LHCN-M2 (cell line): ENCODE results near the gene FRMD4A. TPM values are rescaled to one million over a fixed set of nuclear protein-coding genes. Genes with fewer than 3 reads are reported as not detected.

ENCODE experiments used
- DNase-seq: peaks from one replicate; pipeline ENCODE4 v3.0.0-alpha.2; 2012; ENCODE audit warnings: low read depth
- total RNA-seq: library from RNA; depleted of rRNA; stranded (reverse); fragments of >200 nt; gene quantifications from 2 replicates; pipeline ENCODE4 v1.2.3, GENCODE V29; 2014

FRMD4A gene
- total RNA-seq, 1 experiment from 2014 or later, result 34.8 TPM

- DNase-seq, result no peak
Measured at GRCh38 chr10:14294347-14295059, 36.2 kb downstream of the FRMD4A start.

DNA sequence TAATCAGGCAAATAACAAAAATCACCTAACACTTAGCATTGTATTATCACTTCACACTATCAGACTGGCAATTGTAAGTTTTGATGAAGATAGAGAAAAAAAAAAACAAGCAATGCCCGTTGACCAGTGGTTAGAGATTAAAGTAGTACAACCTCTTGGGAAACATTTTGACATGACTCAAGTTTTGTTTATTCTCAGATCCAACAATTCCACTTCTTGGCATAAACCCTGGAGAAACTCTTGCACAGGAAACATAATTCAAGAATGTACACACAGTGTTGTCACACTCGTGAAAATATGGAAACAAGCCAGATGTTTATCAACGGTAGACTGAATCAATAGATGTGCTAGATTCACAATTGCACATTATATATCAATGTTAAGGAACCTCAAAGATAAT, 37.2 kb downstream of the FRMD4A start:
- DNase-seq, result peak; percentile 51

DNA sequence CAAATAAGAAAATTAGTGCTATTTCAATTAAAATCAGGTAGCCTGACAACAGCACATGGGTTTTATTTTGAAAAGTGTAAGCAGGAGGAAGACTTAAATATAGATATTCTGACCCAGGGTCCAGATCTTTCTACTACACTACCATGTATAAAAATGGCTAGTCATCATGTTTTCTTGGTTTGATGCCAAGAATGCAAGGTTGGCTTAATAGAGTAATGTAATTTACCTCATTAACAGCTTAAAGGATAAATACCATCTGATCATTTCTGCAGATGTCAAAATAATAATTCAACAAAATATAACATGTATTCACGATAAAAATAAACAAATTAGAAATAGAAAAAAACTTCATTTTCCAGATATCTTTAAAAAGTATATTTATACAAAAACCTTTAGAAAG, 39.4 kb downstream of the FRMD4A start:
- DNase-seq, result no peak

GRCh38 chr10:14285941-14286560, 44.7 kb downstream of the FRMD4A start:
- no peak for DNase-seq

DNA sequence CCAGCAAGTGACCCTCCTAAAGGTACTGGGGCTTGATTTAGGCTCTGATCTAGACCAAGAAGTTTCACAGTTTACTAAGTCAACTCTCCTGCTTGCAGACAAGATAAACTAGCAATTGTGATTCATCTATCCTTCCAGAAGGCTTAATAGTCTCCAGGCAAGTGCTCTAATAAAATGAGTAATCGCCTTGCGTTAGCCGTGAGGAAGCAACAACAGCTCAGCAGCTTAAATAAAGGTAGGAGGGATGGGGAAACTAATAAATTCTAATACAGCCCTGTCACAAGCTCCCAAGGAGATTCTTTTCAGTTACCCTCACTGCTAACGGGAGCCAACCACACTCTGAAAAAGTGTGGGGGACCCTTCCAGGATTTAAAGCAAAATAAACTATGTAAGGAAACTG, 48.4 kb downstream of the FRMD4A start:
- peak; percentile 62 for DNase-seq

DNA sequence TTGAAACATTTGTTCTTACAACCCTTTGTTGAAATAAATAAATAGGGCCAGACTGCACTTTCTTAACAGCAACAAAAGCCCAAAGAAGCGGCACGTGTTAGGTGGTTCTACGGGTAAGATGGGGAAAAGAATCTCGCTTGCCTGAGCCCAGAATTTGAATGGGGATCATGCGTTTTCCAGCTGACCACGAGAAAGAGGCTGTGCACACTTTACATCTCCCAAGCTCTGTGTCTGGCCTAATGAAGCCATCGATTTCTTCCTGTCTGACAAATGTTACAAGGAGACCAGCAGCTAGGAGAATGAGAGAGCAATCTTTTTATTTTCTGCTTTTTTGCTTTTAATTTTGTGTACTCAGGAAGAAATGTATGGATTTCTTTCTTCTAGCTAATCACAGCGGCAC, 52.2 kb downstream of the FRMD4A start:
- DNase-seq, result no peak

GRCh38 chr10:14276210-14276609, 54.5 kb downstream of the FRMD4A start:
- DNase-seq, result no peak

DNA sequence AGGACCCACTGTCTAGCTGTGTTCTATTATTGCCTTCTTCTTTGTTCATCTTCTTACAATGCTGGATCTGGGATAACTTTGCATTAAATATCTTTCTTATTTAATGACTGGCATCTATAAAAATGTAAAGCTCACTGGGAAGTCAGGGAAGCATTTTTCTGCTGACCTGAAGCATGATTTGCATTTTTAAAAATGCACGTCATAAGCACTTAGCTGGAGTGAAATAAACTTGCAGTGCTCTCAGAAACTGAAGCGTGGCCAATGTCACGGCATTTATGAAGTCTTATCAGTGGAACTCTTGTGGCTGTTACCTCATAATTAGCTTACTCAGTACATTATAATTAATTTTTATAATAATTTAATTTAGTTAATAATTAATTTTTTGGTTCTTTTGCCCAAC, 59.1 kb downstream of the FRMD4A start:
- DNase-seq, result no peak

DNA sequence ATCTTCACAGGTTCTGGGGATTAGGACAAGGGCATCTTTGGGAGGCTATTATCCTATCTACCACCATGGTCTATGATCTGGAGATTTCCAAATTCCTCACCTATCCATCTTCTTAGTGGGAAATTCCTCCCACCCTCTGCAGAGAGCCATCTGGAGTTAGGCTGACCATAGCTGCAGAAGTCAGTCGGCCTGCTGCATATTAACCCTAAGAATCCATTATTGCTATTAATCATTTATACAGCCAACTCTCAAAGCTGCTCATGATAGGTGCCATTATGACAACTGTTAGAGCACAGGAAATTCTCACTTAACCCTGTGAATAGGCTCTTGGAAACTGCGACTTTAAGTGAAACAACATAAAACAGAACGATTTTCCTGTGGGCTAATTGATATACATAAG, 60.4 kb downstream of the FRMD4A start:
- no peak for DNase-seq

DNA sequence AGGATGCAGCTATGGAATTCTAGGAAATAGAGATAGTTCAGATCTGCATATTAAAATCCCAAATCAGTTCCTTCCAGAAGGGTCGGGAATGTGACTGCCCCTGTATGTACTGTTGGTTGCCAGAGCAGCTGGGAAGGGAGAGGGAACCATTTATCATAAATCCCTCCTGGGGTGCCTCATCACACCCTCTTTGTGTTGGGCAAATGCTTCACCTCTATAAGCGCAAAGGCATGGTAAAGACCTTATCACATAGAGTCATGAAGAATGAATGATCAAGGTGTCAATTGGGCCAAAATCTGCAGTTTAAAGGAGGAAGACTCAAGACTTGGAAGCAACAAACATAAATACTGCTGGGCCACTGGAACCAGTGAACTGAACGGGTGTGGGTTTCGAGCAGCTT, 65.0 kb downstream of the FRMD4A start:
- DNase-seq, result no peak

- no peak for DNase-seq
Measured at GRCh38 chr10:14262836-14263425, 67.8 kb downstream of the FRMD4A start.

- peak; percentile 18 for DNase-seq
Measured at GRCh38 chr10:14261336-14261735, 69.4 kb downstream of the FRMD4A start.

- peak; percentile 100 for DNase-seq
Measured at GRCh38 chr10:14259696-14260566, 70.8 kb downstream of the FRMD4A start.

DNA sequence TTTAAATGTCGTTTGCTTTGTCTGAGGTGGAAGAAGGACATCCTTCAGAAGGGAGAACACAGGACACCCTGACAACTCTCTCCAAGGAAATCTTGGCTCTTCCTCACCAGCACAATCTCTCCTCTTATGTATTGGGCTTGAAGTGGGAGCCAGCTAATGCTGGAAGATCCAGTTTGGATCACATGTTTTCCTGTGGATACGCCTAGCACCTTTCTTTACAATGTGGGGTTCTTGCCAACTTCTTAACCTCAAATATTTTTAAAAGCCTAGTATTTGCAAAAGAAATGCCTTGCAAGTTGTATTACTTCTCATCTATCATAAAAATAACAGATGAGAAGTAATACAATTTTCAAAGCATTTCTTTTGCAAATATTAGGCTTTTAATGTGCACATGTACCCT, 76.4 kb downstream of the FRMD4A start:
- peak; percentile 52 for DNase-seq

GRCh38 chr10:14253711-14254110, 77.0 kb downstream of the FRMD4A start:
- DNase-seq, result no peak

DNA sequence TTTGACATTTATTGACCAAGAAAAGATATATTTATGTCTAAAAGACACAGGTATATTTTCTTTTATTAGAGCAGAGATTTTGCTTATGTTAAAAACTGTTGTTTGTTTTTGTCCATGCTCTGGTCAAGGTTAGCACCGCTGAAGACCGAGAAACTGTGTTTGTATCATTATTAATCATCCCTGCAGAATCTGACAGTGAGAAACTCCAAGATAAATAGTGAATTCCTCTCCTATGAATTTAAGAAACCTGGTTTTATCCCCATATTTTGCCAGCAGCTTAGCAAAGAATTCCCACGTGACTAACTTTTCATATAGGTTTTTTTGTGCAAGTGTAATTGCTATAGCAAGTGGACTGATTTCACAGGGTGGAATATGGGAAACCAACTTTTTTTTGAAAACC, 77.6 kb downstream of the FRMD4A start:
- DNase-seq, result peak; percentile 43

- DNase-seq, result no peak
Measured at GRCh38 chr10:14250496-14251076, 80.1 kb downstream of the FRMD4A start.

DNA sequence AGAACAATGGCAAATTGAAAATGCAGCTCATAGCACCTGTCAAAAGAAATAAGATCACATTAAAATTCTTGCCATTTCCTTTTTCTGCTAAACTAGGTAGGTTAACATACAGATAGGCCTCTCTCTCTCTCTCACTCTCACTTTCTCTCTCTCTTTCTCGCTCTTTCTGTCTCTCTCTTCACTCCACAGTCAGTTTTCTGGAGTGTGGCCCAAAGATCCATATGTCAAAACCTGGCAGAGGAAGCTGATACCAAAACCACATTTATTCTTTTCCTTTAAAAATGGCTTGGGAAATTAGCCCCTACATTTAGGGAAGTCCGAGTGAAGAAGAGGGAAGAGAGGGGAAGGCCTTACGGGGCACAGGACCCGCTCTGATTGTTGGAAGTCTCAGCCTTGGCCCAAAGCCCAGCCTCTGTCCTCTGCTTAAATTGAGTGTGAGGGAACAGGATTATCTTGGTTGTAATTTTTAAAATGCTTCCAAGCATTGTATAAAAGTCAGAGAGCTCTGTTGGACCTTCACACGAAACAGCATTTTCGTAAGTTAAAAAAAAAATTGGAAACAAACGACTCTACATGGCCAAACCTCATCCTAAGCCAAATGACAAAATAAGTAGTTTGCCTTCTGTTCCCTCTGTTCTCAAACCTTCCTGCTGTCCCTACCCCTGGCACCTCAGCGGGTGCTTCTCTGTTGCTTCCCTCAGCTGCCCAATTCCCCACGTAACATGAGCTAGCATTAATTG, 83.2 kb downstream of the FRMD4A start:
- no peak for DNase-seq

DNA sequence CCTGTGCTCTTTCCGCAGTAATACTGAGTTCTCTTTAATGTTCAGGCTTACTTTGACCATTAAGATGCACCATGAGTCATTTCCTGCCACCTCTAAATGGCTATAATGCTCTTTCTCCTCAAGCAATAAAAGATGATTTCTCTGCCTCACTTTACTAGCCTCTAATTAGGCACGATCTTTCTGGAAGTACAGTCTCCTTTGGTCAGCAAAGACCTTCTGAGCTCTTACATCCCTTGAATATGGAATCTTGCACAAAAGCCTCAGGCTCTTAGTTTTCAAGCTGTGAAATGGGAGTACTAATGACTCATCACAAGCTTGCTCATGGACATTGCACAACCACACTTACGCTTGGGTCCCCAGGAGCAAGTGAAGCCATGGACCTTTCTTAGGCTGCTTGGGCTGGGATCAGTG, 85.9 kb downstream of the FRMD4A start:
- peak; percentile 38 for DNase-seq

- DNase-seq, result peak; percentile 34
Measured at GRCh38 chr10:14244147-14244546, 86.6 kb downstream of the FRMD4A start.

DNA sequence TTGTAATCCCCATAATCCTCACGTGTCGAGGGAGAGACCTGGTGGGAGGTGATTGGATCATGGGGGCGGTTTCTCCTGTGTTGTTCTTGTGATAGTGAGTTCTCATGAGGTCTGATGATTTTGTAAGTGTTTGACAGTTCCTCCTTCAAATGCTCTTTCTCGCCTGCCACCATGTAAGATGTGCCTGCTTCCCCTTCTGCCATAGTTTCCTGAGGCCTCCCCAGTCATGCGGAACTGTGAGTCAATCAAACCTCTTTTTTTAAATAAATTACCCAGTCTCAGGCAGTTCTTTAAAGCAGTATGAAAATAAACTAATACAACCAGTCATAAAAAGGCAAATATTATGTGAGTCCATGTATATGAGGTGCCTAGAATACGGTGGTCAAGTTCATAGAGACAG, 87.5 kb downstream of the FRMD4A start:
- DNase-seq, result no peak
